H4 (cell line): ENCODE measurements around the gene VARS2. TPM values are rescaled to one million over a fixed set of nuclear protein-coding genes. Genes with fewer than 3 reads are reported as not detected.

Experiments used
- DNase-seq: peaks from one replicate; pipeline ENCODE4 v3.0.0-alpha.2; 2015; ENCODE audit warnings: low spot score
- total RNA-seq: library from RNA; depleted of rRNA; stranded (reverse); fragments of >200 nt; shearing (Covaris generic); gene quantifications from 2 replicates; pipeline ENCODE4 v1.2.3, GENCODE V29; 2014

VARS2 gene
- total RNA-seq, 1 experiment from 2014 or later = 10.5 TPM

DNA sequence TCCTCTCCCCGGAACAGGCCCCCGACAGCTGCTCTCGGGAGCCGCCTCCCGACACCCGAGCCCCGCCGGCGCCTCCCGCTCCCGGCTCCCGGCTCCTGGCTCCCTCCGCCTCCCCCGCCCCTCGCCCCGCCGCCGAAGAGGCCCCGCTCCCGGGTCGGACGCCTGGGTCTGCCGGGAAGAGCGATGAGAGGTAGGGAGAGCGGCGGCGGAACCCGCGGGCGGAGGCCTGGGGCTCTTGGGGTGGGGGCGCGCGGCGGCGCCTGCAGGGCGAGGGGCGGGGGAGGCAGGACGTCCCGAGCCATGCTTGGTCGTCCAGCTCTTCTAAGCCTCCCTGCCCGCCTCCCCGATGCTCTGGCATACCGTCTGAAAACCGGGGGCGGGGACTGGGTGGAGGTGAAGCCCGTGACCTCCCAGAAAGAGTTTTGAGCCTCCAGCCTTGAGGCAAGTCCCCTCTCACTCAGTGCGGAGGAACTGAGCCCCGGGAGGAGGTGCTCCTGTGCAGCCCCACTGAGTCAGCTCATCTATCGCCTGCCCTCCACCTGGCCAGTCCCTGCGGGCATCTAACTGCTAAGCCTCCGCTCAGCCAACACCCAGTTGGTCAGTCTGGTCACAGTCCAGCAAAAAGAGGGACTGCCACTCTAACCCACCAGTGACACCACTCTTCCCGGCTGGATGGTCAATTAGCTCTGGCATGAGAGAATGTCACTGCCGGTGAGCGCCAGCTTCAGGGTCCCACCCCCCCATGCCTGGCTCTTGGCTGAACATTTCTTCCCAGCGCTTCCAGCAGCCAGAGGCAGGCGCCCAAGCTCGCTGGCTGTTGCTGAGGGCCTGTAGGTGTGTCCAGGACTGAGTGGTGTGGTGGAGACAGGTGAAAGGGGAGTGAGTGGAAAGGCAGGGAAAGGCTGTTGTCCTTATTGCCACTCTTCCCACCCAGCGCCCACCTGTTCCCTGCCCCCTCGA is 29.2 kb upstream of the VARS2 start:
- DNase-seq = no peak

GRCh38 chr6:30885481-30885998 is 28.5 kb upstream of the VARS2 start:
- peak; percentile 26 for DNase-seq

DNA sequence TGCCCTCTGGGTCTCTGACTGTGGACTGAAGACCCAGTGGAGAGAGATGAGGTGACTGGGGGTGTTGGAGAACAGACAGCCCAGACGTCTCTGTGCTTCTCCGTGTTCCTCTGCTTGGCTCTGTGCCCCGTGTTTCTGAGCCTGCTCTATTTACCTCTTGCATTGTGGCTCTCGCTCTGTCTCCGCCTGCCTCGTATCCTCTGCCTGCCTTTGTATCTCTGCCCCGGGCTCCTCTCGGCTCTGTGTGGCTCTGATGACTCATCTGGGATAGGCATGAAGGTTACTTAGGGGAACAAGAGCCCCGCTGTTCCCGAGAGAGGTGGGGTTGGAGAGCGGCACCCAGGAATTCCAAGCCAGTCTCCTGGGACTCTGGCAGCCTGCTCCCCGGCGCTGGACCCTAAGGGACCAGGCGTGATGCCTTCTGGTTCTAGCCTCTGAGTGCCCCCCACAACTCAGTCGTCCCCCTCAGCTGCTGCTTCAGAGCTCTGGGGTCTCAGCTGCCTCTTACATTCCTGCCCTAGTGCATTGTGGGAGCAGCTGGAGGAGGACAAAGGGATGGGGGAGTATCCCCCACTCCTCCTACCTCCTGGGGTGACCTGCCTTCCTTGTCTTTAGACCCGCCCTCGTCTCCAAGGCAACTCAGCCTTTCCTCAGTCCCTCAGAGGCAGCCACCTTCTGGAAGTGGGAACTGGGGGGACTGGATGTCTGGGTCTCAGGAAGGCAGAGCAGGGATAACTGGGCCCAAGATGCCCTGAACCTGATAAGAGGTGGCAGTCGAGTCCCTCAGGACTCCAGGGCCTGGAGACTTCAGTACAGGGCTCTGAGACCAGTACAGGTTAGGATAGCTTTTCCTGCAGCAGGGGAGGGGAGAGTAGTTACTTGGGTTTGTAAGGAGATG is 27.8 kb upstream of the VARS2 start:
- DNase-seq = peak; percentile 74

DNA sequence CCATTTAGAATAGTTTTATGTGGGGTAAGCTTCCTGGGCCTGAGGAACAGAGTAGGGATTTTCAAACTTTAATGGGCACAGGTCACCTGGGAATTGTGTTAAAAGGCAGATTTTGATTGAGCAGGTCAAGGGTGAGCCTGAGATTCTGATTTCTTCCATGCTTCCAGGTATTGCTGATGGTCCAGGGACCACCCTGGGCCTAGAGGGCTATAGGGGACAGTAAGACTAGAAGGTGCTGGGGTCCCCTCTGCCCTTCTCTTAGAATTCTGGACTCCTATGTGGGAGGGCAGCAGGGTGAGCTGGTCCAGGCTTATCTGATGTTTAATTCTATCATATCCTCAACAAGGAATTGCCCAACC is 27.2 kb upstream of the VARS2 start:
- DNase-seq = no peak

DNA sequence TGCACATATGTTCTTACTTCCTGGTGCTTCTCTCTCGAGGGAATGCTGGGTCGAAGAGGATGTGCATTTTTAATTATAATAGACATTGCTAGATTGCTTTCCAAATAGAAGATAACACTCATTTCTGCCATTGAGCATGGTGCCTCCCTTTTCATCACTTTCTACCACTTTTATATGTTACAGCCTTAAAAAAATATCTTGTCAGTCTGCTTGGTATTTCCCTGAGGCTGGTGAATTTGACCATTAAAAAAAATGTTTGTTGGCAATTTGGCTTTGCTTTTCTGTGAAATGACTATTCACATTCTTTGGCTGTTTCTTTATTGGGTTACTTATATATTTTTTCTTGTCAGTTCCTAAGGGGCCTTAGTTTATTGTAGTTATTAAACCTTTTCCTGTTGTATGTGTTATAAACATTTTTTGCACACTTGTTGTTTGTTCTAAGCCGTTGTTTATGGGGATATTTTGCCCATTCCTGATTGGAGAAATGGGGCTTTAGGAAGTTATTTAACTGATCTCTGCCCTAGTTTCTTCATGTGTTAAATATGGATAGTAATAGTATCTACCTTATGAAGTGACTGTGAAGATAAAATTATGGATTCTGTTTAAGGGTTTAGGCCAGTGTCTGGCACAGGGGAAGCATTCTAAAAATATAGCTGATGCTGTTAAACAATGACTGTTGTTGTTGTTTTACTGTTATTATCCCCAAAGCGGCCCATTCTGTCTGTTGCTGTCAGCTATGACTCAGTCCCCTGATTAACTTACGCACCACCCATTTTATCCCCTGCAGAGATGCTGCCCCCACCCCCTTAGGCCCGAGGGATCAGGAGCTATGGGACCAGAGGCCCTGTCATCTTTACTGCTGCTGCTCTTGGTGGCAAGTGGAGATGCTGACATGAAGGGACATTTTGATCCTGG is 25.9 kb upstream of the VARS2 start:
- peak; percentile 38 for DNase-seq

GRCh38 chr6:30888816-30889495 is 25.1 kb upstream of the VARS2 start:
- no peak for DNase-seq

GRCh38 chr6:30889496-30889885 is 24.5 kb upstream of the VARS2 start:
- DNase-seq = no peak

DNA sequence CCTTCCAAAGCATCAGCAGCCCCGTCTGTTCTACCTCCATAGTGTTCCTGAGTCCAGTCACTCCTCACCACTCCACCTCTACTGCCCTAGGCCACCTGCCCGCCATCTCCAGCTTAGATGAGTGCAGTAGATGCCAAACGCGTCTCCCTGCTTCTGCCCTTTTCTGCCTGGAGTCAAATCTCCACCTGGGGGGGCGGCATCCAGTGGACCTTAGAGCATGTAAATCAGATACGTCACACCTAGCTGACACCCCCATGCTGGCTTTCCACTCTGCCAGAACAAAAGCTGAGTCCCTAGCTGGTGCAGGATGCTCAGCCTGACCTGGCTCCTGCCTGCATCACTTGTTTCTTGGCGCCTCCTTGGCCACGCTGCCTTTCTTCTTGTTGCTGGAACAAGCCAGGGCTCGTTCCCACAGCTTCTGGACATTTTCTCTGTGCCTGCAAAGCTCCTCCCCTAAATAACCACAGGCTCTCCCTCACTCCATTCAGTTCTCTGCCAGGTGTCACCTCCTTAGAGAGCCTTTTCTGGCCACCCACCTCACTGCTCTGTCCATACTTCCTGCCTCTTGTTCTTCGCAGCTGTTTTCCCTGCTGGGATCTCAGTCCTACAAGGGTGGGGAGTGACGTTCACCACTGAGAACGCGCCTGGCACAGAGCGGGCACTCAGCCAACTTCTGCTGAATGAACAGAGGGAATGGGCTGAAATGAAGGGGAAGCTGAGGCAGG is 24.0 kb upstream of the VARS2 start:
- no peak for DNase-seq

DNA sequence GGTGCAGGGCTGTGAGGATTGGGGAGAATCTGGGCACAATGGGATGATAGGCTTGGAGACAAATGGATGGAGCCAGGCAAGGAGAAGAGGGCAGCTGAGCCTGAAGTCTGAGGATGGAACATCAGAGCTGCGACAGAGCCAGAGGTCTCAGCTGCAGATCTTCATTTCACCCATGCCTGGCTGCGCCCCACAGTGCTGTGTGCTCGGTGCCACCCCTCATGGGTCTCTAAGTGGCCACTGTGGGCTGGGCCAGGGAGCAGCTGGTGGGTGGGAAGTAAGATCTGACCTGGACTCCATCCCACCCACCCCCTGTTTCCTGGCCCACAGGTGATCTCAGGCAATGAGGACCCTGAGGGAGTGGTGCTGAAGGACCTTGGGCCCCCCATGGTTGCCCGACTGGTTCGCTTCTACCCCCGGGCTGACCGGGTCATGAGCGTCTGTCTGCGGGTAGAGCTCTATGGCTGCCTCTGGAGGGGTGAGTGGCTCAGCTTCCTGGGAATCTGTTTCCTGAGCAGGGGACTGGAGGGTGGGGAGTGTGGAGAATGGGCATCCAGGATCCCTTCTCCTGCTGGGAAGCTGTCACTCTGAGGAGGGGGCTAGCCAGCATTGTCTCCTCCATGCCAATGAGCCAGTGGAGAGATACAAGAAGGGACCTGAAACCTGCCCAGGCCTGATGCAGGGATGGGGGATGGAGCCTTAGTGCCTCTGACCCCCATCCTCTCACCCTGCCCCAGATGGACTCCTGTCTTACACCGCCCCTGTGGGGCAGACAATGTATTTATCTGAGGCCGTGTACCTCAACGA is 23.2 kb upstream of the VARS2 start:
- no peak for DNase-seq

DNA sequence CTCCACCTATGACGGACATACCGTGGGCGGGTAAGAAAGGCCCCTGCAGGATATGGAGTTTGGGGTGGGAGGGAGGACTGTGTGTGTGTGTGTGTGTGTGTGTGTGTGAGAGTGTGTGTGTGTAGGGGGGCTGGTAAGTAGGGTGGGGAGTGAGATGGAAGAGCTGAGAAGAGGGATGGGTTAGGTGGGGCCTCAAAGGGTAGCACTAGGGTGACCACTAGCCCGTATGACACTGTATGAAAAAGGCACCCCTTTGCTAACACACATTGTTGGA is 22.7 kb upstream of the VARS2 start:
- DNase-seq = no peak

DNA sequence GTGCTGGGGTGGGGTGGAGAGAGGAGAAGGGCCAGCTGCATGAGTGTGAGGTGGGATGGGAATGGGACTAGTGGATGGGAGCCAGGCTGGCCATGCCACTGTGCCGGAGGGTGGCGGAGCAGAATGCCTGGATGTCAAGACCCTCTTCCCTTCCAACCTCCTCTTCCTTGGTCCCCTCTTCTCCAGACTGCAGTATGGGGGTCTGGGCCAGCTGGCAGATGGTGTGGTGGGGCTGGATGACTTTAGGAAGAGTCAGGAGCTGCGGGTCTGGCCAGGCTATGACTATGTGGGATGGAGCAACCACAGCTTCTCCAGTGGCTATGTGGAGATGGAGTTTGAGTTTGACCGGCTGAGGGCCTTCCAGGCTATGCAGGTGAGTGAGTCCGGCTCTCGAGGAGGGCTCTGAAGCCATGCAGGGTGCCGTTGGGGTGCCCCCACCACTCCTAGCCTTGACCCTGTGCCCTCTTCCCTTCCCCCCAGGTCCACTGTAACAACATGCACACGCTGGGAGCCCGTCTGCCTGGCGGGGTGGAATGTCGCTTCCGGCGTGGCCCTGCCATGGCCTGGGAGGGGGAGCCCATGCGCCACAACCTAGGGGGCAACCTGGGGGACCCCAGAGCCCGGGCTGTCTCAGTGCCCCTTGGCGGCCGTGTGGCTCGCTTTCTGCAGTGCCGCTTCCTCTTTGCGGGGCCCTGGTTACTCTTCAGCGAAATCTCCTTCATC is 22.1 kb upstream of the VARS2 start:
- DNase-seq = no peak

DNA sequence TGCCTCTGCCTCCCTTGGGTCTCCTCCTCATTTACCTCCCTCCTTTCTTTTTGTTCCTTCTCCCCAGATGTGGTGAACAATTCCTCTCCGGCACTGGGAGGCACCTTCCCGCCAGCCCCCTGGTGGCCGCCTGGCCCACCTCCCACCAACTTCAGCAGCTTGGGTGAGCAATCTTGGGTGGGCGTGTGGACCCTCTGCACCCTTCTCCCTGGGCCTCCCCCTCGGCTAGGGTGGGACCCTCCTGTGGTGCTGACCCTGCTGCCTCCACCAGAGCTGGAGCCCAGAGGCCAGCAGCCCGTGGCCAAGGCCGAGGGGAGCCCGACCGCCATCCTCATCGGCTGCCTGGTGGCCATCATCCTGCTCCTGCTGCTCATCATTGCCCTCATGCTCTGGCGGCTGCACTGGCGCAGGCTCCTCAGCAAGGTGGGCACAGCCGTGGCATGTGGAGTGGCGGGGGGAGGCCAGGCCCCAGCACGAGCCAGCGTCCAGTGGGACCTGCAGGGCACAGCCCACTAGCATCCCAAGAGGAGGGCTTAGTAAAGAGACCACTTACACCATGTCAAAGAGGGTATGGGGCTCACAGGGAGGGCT is 20.9 kb upstream of the VARS2 start:
- no peak for DNase-seq

DNA sequence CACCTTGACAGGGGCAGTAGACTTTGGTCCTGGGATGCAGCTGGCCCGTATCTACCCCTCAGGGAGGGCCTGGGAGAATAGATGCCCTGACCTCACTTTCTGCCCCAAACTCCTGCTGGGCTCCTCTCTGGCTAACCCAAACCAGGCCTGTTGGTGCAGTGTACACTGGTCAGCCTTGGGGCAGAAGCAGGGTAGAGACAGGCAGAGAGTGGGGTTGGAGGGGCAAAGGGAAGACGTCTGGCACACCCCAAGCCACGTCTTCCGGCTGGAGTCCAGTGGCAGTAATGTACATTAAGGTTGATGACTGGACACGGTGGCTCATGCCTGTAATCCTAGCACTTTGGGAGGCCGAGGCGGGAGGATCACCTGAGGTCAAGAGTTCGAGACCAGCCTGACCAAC is 20.4 kb upstream of the VARS2 start:
- DNase-seq = no peak

GRCh38 chr6:30894381-30894780 is 19.7 kb upstream of the VARS2 start:
- no peak for DNase-seq

- no peak for DNase-seq
These were observed 19.1 kb upstream of the VARS2 start for GRCh38 chr6:30894935-30895334.

DNA sequence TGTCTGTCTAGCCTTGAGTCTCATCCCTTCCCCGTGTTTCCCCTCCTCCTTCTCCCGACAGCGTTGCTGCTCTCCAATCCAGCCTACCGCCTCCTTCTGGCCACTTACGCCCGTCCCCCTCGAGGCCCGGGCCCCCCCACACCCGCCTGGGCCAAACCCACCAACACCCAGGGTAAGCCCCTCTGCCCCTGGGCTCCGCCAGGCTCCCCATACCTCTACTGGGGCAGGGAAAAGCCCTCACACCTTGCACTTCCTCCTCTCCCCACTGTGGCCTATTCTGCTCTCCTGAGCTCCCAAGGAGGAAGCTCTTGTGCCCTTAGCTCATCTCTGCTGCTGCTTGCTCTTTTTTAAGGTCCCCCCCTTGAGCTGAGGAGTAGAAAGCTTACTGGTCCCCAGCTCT is 18.7 kb upstream of the VARS2 start:
- DNase-seq = no peak

DNA sequence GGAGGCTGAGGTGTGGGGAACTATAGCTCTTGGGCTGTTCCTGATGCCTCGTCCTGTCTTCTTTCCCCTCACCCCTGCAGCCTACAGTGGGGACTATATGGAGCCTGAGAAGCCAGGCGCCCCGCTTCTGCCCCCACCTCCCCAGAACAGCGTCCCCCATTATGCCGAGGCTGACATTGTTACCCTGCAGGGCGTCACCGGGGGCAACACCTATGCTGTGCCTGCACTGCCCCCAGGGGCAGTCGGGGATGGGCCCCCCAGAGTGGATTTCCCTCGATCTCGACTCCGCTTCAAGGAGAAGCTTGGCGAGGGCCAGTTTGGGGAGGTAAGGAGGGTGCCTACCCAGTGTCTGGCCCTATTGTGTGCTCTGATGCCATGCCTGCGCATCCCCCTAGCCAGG is 17.5 kb upstream of the VARS2 start:
- DNase-seq = no peak

GRCh38 chr6:30897882-30898281 is 16.2 kb upstream of the VARS2 start:
- no peak for DNase-seq
